Neuronal stem cell (in vitro differentiated cells): ENCODE results near the gene CXCL11.

Experiments used
- DNase-seq: peaks from one replicate; pipeline ENCODE4 v3.0.0-alpha.2; 2013; ENCODE audit warnings: low spot score
- H2AFZ ChIP-seq: one replicate; pipeline ENCODE4 v1.6.1; 2013; ENCODE audit warnings: mild to moderate bottlenecking, low read length, inconsistent platforms
- H2AK5ac ChIP-seq: 2 replicates; pipeline ENCODE4 v1.6.1; 2013; ENCODE audit warnings: low read depth, mild to moderate bottlenecking, inconsistent platforms, low read length, moderate library complexity, mixed read lengths
- H2BK120ac ChIP-seq: 2 replicates; pipeline ENCODE4 v1.6.1; 2013; ENCODE audit warnings: low read depth, mild to moderate bottlenecking, inconsistent platforms, low read length, moderate library complexity, mixed read lengths
- H2BK12ac ChIP-seq: one replicate; pipeline ENCODE4 v1.6.1; 2013; ENCODE audit warnings: low read length, inconsistent platforms
- H2BK15ac ChIP-seq: 2 replicates; pipeline ENCODE4 v1.6.1; 2013; ENCODE audit warnings: mild to moderate bottlenecking, low read length, inconsistent platforms, mixed read lengths
- H2BK5ac ChIP-seq: one replicate; pipeline ENCODE4 v1.6.1; 2013; ENCODE audit warnings: inconsistent platforms, mild to moderate bottlenecking, low read length, moderate library complexity
- H3K14ac ChIP-seq: one replicate; pipeline ENCODE4 v1.6.1; 2013; ENCODE audit warnings: low read length, inconsistent platforms
- H3K18ac ChIP-seq: 2 replicates; pipeline ENCODE4 v1.6.1; 2013; ENCODE audit warnings: low read length, inconsistent platforms
- H3K23ac ChIP-seq: 2 replicates; pipeline ENCODE4 v1.6.1; 2013; ENCODE audit warnings: low read depth, mild to moderate bottlenecking, mixed read lengths, low read length, inconsistent platforms; ENCODE audit not compliant: poor library complexity
- H3K27ac ChIP-seq: replicated peaks from 3 replicates; pipeline ENCODE4 v1.5.1; 2013; ENCODE audit warnings: low read length, inconsistent platforms
- H3K27me3 ChIP-seq, 3 experiments: 2 replicates each; pipeline ENCODE4 v1.6.1; 2013; ENCODE audit warnings: low read length in 3 of 3, mild to moderate bottlenecking in 2 of 3, inconsistent platforms in 1 of 3, low read depth in 1 of 3, mixed read lengths in 1 of 3, moderate library complexity in 1 of 3; ENCODE audit not compliant: control insufficient read depth in 3 of 3, insufficient read depth in 3 of 3
- H3K36me3 ChIP-seq, 2 donors: replicated peaks in 1 of 2; 2 replicates each; pipeline ENCODE4 v1.6.1; 2013; ENCODE audit warnings: low read length in 2 of 2; ENCODE audit not compliant: control insufficient read depth in 2 of 2, insufficient read depth in 2 of 2
- H3K4ac ChIP-seq: 2 replicates; pipeline ENCODE4 v1.6.1; 2013; ENCODE audit warnings: inconsistent platforms, mild to moderate bottlenecking, low read length, moderate library complexity
- H3K4me1 ChIP-seq, 2 donors: 1 replicate in 1 of 2; 2 replicates in 1 of 2; pipeline ENCODE4 v1.6.1; 2013; ENCODE audit warnings: low read length in 2 of 2, low read depth in 1 of 2; ENCODE audit not compliant: control insufficient read depth in 2 of 2, insufficient read depth in 1 of 2
- H3K4me2 ChIP-seq: one replicate; pipeline ENCODE4 v1.6.1; 2013; ENCODE audit warnings: mild to moderate bottlenecking, low read length, inconsistent platforms; ENCODE audit not compliant: insufficient read depth, poor library complexity, severe bottlenecking
- H3K4me3 ChIP-seq, 2 donors: 2 replicates each; pipeline ENCODE4 v1.5.1; 2013; ENCODE audit warnings: low read length in 2 of 2, mild to moderate bottlenecking in 2 of 2, inconsistent platforms in 1 of 2, moderate library complexity in 1 of 2
- H3K79me1 ChIP-seq: one replicate; pipeline ENCODE4 v1.6.1; 2013; ENCODE audit warnings: low read depth, mild to moderate bottlenecking, inconsistent platforms, low read length, moderate library complexity
- H3K9ac ChIP-seq: one replicate; pipeline ENCODE4 v1.6.1; 2013; ENCODE audit warnings: mild to moderate bottlenecking, low read depth, low read length, inconsistent platforms; ENCODE audit not compliant: poor library complexity
- H3K9me3 ChIP-seq, 2 donors: replicated peaks in 1 of 2; 2 replicates each; pipeline versions ENCODE3 to v1.6.1; 2013; ENCODE audit warnings: low read length in 2 of 2, mild to moderate bottlenecking in 2 of 2, inconsistent platforms in 1 of 2, low read depth in 1 of 2, mixed read lengths in 1 of 2, moderate library complexity in 1 of 2; ENCODE audit not compliant: control insufficient read depth in 2 of 2, insufficient read depth in 1 of 2
- H4K8ac ChIP-seq: one replicate; pipeline ENCODE4 v1.6.1; 2013; ENCODE audit warnings: low read depth, mild to moderate bottlenecking, inconsistent platforms, low read length, moderate library complexity
- H4K91ac ChIP-seq: one replicate; pipeline ENCODE4 v1.6.1; 2013; ENCODE audit warnings: low read length, low read depth, mild to moderate bottlenecking, inconsistent platforms; ENCODE audit not compliant: poor library complexity
- WGBS, 2 donors: extraction: QIAGEN DNeasy Blood & Tissue Kit; methylation state at CpG; one replicate each; pipeline ENCODE4 v1.1.7; 2013; ENCODE audit warnings: missing lambda C conversion rate in 2 of 2, mixed read lengths in 1 of 2; ENCODE audit not compliant: insufficient read length in 2 of 2, insufficient replicate concordance in 1 of 2; ENCODE audit errors: extremely low coverage in 2 of 2; 5-methylcytosine and 5-hydroxymethylcytosine counted together

The CXCL11 gene

GRCh38 chr4:75995727-75996126 lies 40.1 kb downstream of the CXCL11 start:
- Histone ChIP-seq H3K4me1 (no peaks in the 10 kb centered on the region), H3K4me3 (no peak overlapping the region), H3K18ac (no peak overlapping the region), H2AFZ (peak overlapping the region; percentile 28), H3K79me1 (no peaks in the 10 kb centered on the region), H3K9ac (no peak overlapping the region), H4K91ac (no peak overlapping the region), H3K27ac (no peak overlapping the region), H3K4me2 (no peak overlapping the region), H2BK5ac (no peak overlapping the region), H2AK5ac (no peak overlapping the region), H2BK15ac (no peak overlapping the region), H3K4ac (no peak overlapping the region), H3K9me3 (no peaks in the 10 kb centered on the region), H2BK120ac (no peak overlapping the region), H3K27me3 (peaks cover 0 to 5% (median 0%) of the 10 kb centered on the region in 3 experiments), H3K23ac (no peak overlapping the region), H3K14ac (no peak overlapping the region), H3K36me3 (no peaks in the 10 kb centered on the region), H4K8ac (no peak overlapping the region), H2BK12ac (no peak overlapping the region)
- DNase-seq = peak; percentile 23
- no CpG with 5 or more reads among the region's 5 CpGs for WGBS, 2 donors

DNA sequence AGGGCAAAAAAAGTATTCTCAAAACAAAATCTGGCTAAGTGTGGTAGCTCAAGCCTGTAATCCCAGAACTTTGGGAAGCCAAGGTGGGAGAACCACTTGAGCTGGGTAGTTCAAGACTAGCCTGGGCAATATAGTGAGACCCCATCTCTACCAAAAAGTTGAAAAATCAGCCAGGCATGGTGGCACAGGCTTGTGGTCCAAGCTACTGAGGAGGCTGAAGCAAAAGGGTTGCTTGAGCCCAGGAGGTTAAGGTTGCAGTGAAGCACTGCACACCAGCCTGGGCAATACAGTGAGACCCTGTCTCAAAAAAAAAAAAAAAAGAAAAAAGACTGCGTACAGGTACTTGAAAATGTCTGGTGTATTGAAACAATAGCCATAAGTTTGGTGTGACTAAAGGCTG lies 43.4 kb downstream of the CXCL11 start:
- H4K8ac ChIP-seq = no peak overlapping the region
- H2BK5ac ChIP-seq = no peak overlapping the region
- no peak overlapping the region for H3K18ac ChIP-seq
- H3K14ac ChIP-seq = no peak overlapping the region
- no peaks in the 10 kb centered on the region for H3K9me3 ChIP-seq
- H2BK120ac ChIP-seq = no peak overlapping the region
- H3K4me2 ChIP-seq = no peak overlapping the region
- peaks cover 2% of the 10 kb centered on the region for H3K79me1 ChIP-seq
- H3K27me3 ChIP-seq = no peaks in the 10 kb centered on the region
- H3K36me3 ChIP-seq = peaks cover 0 to 7% of the 10 kb centered on the region in 2 donors
- no peak for DNase-seq
- H2BK12ac ChIP-seq = no peak overlapping the region
- no peak overlapping the region for H3K4me3 ChIP-seq
- no CpG with 5 or more reads among the region's 1 CpG for WGBS, 2 donors
- H3K9ac ChIP-seq = no peak overlapping the region
- H3K4me1 ChIP-seq = peaks cover 5 to 6% of the 10 kb centered on the region in 2 donors
- H2AK5ac ChIP-seq = no peak overlapping the region
- no peak overlapping the region for H3K27ac ChIP-seq
- no peak overlapping the region for H2BK15ac ChIP-seq
- H2AFZ ChIP-seq = no peak overlapping the region
- no peak overlapping the region for H4K91ac ChIP-seq
- no peak overlapping the region for H3K23ac ChIP-seq
- no peak overlapping the region for H3K4ac ChIP-seq

GRCh38 chr4:75989846-75990528 lies 45.9 kb downstream of the CXCL11 start:
- Histone ChIP-seq H2AFZ (peak overlapping the region; percentile 93), H3K9ac (no peak overlapping the region), H2BK120ac (no peak overlapping the region), H3K9me3 (no peaks in the 10 kb centered on the region), H3K4me1 (peaks cover 5 to 6% of the 10 kb centered on the region in 2 donors), H3K79me1 (peaks cover 2% of the 10 kb centered on the region), H3K27me3 (no peaks in the 10 kb centered on the region), H2BK15ac (no peak overlapping the region), H2AK5ac (no peak overlapping the region), H3K4me2 (peak overlapping the region; percentile 74), H4K91ac (no peak overlapping the region), H3K36me3 (peaks cover 0 to 7% of the 10 kb centered on the region in 2 donors), H3K4me3 (peak overlapping the region; percentile 87 to 95), H3K14ac (no peak overlapping the region), H3K27ac (no peak overlapping the region), H2BK5ac (no peak overlapping the region), H3K4ac (no peak overlapping the region), H3K23ac (no peak overlapping the region), H3K18ac (no peak overlapping the region), H2BK12ac (no peak overlapping the region), H4K8ac (no peak overlapping the region)
- DNase-seq = no peak
- no CpG with 5 or more reads among the region's 20 CpGs for WGBS, 2 donors

DNA sequence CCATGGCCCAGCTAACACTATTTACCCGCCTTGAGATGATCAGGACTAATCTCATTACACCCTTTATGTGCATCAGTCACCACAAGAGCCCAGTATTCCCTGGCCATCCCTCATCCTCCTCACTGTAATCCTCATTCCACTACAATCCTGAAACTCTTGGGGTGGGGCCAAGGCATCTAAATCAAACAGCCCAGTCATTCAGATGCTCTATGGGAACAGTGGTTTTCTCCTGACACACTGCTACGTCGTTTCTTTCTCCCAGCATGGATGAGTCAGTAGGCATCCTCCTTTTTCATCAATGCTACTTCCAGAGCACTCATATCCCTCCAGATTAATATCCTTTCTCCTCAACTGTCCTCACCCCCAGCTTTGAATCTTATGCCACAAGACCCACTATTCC lies 50.8 kb downstream of the CXCL11 start:
- H3K27ac ChIP-seq = no peak overlapping the region
- H3K79me1 ChIP-seq = peaks cover 2% of the 10 kb centered on the region

More for the DNA sequence above, 50.8 kb downstream of the CXCL11 start:
- Histone ChIP-seq H3K23ac (no peak overlapping the region), H3K18ac (no peak overlapping the region), H3K4me1 (peaks cover 5 to 6% of the 10 kb centered on the region in 2 donors), H2AFZ (no peak overlapping the region), H3K4me3 (no peak overlapping the region), H3K9ac (no peak overlapping the region), H2BK5ac (no peak overlapping the region), H4K91ac (no peak overlapping the region), H3K9me3 (no peaks in the 10 kb centered on the region), H2BK15ac (no peak overlapping the region), H3K27me3 (no peaks in the 10 kb centered on the region), H3K36me3 (peaks cover 4 to 37% of the 10 kb centered on the region in 2 donors), H2BK120ac (no peak overlapping the region), H2AK5ac (no peak overlapping the region), H4K8ac (no peak overlapping the region), H2BK12ac (no peak overlapping the region), H3K14ac (no peak overlapping the region), H3K4ac (no peak overlapping the region), H3K4me2 (no peak overlapping the region)
- DNase-seq = no peak
- no CpG with 5 or more reads among the region's 3 CpGs for whole genome bisulfite sequencing, 2 donors
